Effector CD8-positive, alpha-beta T cell (primary cell): ENCODE measurements around the gene RNF169.

Experiments
- DNase-seq: peaks from one replicate; lab custom pipeline; 2025; lab: John Stamatoyannopoulos, UW
- total RNA-seq, 4 experiments: gene quantifications; one replicate each; lab custom pipeline; 2026; lab: John Stamatoyannopoulos, UW

The RNF169 gene
- total RNA-seq: 98.4 to 156 (median 128) reads per million in 4 experiments

- DNase-seq: peak; percentile 77
Measured at GRCh38 chr11:74748211-74749126, at the start of gene RNF169. RNF169 (plus strand) TSS chr11:74748849; CDS start chr11:74748881, 32 bp downstream.

- no peak for DNase-seq
Measured at GRCh38 chr11:74699615-74700396, 48.8 kb upstream of the RNF169 start.

- no peak for DNase-seq
Measured at GRCh38 chr11:74701351-74701750, 47.3 kb upstream of the RNF169 start.

- DNase-seq: peak; percentile 16
Measured at GRCh38 chr11:74702383-74703007, 46.2 kb upstream of the RNF169 start.

GRCh38 chr11:74703211-74703610 is 45.4 kb upstream of the RNF169 start:
- no peak for DNase-seq

- no peak for DNase-seq
Measured at GRCh38 chr11:74707182-74707581, 41.5 kb upstream of the RNF169 start.

GRCh38 chr11:74707602-74708510 is 40.8 kb upstream of the RNF169 start:
- no peak for DNase-seq

- DNase-seq: no peak
Measured at GRCh38 chr11:74709175-74709574, 39.5 kb upstream of the RNF169 start.

- DNase-seq: no peak
Measured at GRCh38 chr11:74710281-74710938, 38.2 kb upstream of the RNF169 start.

- DNase-seq: no peak
Measured at GRCh38 chr11:74713686-74714085, 35.0 kb upstream of the RNF169 start.

- DNase-seq: no peak
Measured at GRCh38 chr11:74714904-74715303, 33.7 kb upstream of the RNF169 start.

- no peak for DNase-seq
Measured at GRCh38 chr11:74717221-74717969, 31.3 kb upstream of the RNF169 start.

- no peak for DNase-seq
Measured at GRCh38 chr11:74719011-74719410, 29.6 kb upstream of the RNF169 start.

GRCh38 chr11:74720596-74721478 is 27.8 kb upstream of the RNF169 start:
- no peak for DNase-seq

- DNase-seq: no peak
Measured at GRCh38 chr11:74721479-74721835, 27.2 kb upstream of the RNF169 start.

- no peak for DNase-seq
Measured at GRCh38 chr11:74723511-74723910, 25.1 kb upstream of the RNF169 start.

- no peak for DNase-seq
Measured at GRCh38 chr11:74725701-74726100, 22.9 kb upstream of the RNF169 start.

GRCh38 chr11:74726547-74727182 is 22.0 kb upstream of the RNF169 start:
- peak; percentile 13 for DNase-seq
